GM18499 (cell line): ENCODE data around the gene THAP2.

ENCODE experiments used
- ATAC-seq: cut with Tn5 transposase; IDR thresholded peaks from one replicate; pipeline ENCODE4 v1.9.1; 2021; ENCODE audit warnings: moderate number of reproducible peaks; ENCODE audit not compliant: insufficient read depth, unreplicated experiment

THAP2 gene

GRCh38 chr12:71663561-71664410, at the start of gene THAP2, which contains the start of gene ZFC3H1:
TSS of gene THAP2 (plus strand) at chr12:71664301. CDS start at chr12:71664510, 209 bp downstream.
TSS of gene ZFC3H1 (minus strand) at chr12:71663848. CDS start at chr12:71663610, 238 bp downstream.
- peak; percentile 91 for ATAC-seq

- ATAC-seq, result no peak
Observed at GRCh38 chr12:71621938-71622337, 42.2 kb upstream of the THAP2 start.

- no peak for ATAC-seq
Observed at GRCh38 chr12:71625476-71625875, 38.6 kb upstream of the THAP2 start.

- ATAC-seq, result no peak
Observed at GRCh38 chr12:71626098-71626497, 38.0 kb upstream of the THAP2 start.

- ATAC-seq, result no peak
Observed at GRCh38 chr12:71626768-71627167, 37.3 kb upstream of the THAP2 start.

- no peak for ATAC-seq
Observed at GRCh38 chr12:71627438-71628002, 36.6 kb upstream of the THAP2 start.

- ATAC-seq, result no peak
Observed at GRCh38 chr12:71636704-71637115, 27.4 kb upstream of the THAP2 start.

- no peak for ATAC-seq
Observed at GRCh38 chr12:71638499-71638898, 25.6 kb upstream of the THAP2 start.

- ATAC-seq, result no peak
Observed at GRCh38 chr12:71639341-71639760, 24.8 kb upstream of the THAP2 start.

GRCh38 chr12:71640316-71640715, 23.8 kb upstream of the THAP2 start:
- no peak for ATAC-seq

- no peak for ATAC-seq
Observed at GRCh38 chr12:71641390-71641789, 22.7 kb upstream of the THAP2 start.

GRCh38 chr12:71642264-71642663, 21.8 kb upstream of the THAP2 start:
- no peak for ATAC-seq

- no peak for ATAC-seq
Observed at GRCh38 chr12:71645268-71645667, 18.8 kb upstream of the THAP2 start.

GRCh38 chr12:71646512-71646911, 17.6 kb upstream of the THAP2 start:
- no peak for ATAC-seq

GRCh38 chr12:71648537-71648936, 15.6 kb upstream of the THAP2 start:
- no peak for ATAC-seq

- no peak for ATAC-seq
Observed at GRCh38 chr12:71649401-71649800, 14.7 kb upstream of the THAP2 start.

GRCh38 chr12:71652656-71653055, 11.4 kb upstream of the THAP2 start:
- no peak for ATAC-seq

GRCh38 chr12:71653137-71653536, 11.0 kb upstream of the THAP2 start:
- ATAC-seq, result no peak

GRCh38 chr12:71654200-71654599, 9.9 kb upstream of the THAP2 start:
- no peak for ATAC-seq

- no peak for ATAC-seq
Observed at GRCh38 chr12:71655495-71655894, 8.6 kb upstream of the THAP2 start.

GRCh38 chr12:71655907-71656306, 8.2 kb upstream of the THAP2 start:
- ATAC-seq, result no peak

GRCh38 chr12:71656740-71657139, 7.4 kb upstream of the THAP2 start:
- ATAC-seq, result no peak
